Trophoblast cell (in vitro differentiated cells and primary cell): Measurements from ENCODE around the gene GRIK4.

Experiments used
- DNase-seq, 2 donors: peaks; one replicate each; pipeline ENCODE4 v3.0.0-alpha.2; 2016
- H2AFZ ChIP-seq: 2 replicates; pipeline ENCODE4 v1.6.1; 2013; ENCODE audit warnings: low read length, moderate library complexity, mild to moderate bottlenecking; ENCODE audit not compliant: insufficient read depth, poor library complexity
- H2AK5ac ChIP-seq: 2 replicates; pipeline ENCODE4 v1.6.1; 2013; ENCODE audit warnings: mild to moderate bottlenecking, low read length
- H2BK120ac ChIP-seq: 2 replicates; pipeline ENCODE4 v1.6.1; 2013; ENCODE audit warnings: low read length, mild to moderate bottlenecking, moderate library complexity; ENCODE audit not compliant: insufficient read depth, poor library complexity
- H2BK12ac ChIP-seq: 2 replicates; pipeline ENCODE4 v1.6.1; 2013; ENCODE audit warnings: mild to moderate bottlenecking, low read length, moderate library complexity
- H2BK5ac ChIP-seq: 2 replicates; pipeline ENCODE4 v1.6.1; 2013; ENCODE audit warnings: low read length, low read depth, moderate library complexity, mild to moderate bottlenecking; ENCODE audit not compliant: poor library complexity
- H3K14ac ChIP-seq: 2 replicates; pipeline ENCODE4 v1.6.1; 2013; ENCODE audit warnings: mild to moderate bottlenecking, low read length
- H3K18ac ChIP-seq: 2 replicates; pipeline ENCODE4 v1.6.1; 2013; ENCODE audit warnings: mild to moderate bottlenecking, low read length
- H3K23ac ChIP-seq: 2 replicates; pipeline ENCODE4 v1.6.1; 2013; ENCODE audit warnings: low read length
- H3K27ac ChIP-seq: 2 replicates; pipeline ENCODE4 v1.5.1; 2013; ENCODE audit warnings: low read depth, mild to moderate bottlenecking, inconsistent platforms, low read length, moderate library complexity
- H3K27me3 ChIP-seq: 2 replicates; pipeline ENCODE4 v1.6.1; 2013; ENCODE audit warnings: inconsistent platforms, mild to moderate bottlenecking, low read length, moderate library complexity; ENCODE audit not compliant: insufficient read depth
- H3K36me3 ChIP-seq, 2 experiments: 1 replicate in 1 of 2; 2 replicates in 1 of 2; pipeline ENCODE4 v1.6.1; 2013; ENCODE audit warnings: low read length in 2 of 2, mild to moderate bottlenecking in 2 of 2, moderate library complexity in 1 of 2; ENCODE audit not compliant: insufficient read depth in 2 of 2, control insufficient read depth in 1 of 2
- H3K4ac ChIP-seq: 2 replicates; pipeline ENCODE4 v1.6.1; 2013; ENCODE audit warnings: low read depth, mild to moderate bottlenecking, low read length, moderate library complexity
- H3K4me1 ChIP-seq, 2 experiments: 1 replicate in 1 of 2; 2 replicates in 1 of 2; pipeline ENCODE4 v1.6.1; 2013; ENCODE audit warnings: low read length in 2 of 2, mild to moderate bottlenecking in 2 of 2, moderate library complexity in 1 of 2; ENCODE audit not compliant: insufficient read depth in 2 of 2, control insufficient read depth in 1 of 2
- H3K4me2 ChIP-seq: 2 replicates; pipeline ENCODE4 v1.6.1; 2013; ENCODE audit warnings: inconsistent platforms, mild to moderate bottlenecking, low read length, moderate library complexity
- H3K4me3 ChIP-seq: 2 replicates; pipeline ENCODE4 v1.5.1; 2013; ENCODE audit warnings: mild to moderate bottlenecking, low read depth, low read length, inconsistent platforms
- H3K79me1 ChIP-seq: one replicate; pipeline ENCODE4 v1.6.1; 2013; ENCODE audit warnings: low read length
- H3K79me2 ChIP-seq: 2 replicates; pipeline ENCODE4 v1.6.1; 2013; ENCODE audit warnings: low read length, mild to moderate bottlenecking; ENCODE audit not compliant: control insufficient read depth, insufficient read depth, poor library complexity
- H3K9ac ChIP-seq: 2 replicates; pipeline ENCODE4 v1.6.1; 2013; ENCODE audit warnings: mild to moderate bottlenecking, low read length
- H3K9me3 ChIP-seq: 2 replicates; pipeline ENCODE4 v1.6.1; 2013; ENCODE audit warnings: low read depth, mild to moderate bottlenecking, control low read depth, inconsistent platforms, low read length; ENCODE audit not compliant: insufficient read depth
- H4K12ac ChIP-seq: 2 replicates; pipeline ENCODE4 v1.6.1; 2013; ENCODE audit warnings: low read depth, mild to moderate bottlenecking, low read length, moderate library complexity
- H4K8ac ChIP-seq: 2 replicates; pipeline ENCODE4 v1.6.1; 2013; ENCODE audit warnings: low read depth, mild to moderate bottlenecking, low read length, moderate library complexity
- H4K91ac ChIP-seq: one replicate; pipeline ENCODE4 v1.6.1; 2013; ENCODE audit warnings: low read depth, mild to moderate bottlenecking, low read length, moderate library complexity
- WGBS: extraction: QIAGEN DNeasy Blood & Tissue Kit; methylation state at CpG from one replicate; pipeline ENCODE4 v1.1.7; 2013; ENCODE audit warnings: missing lambda C conversion rate; ENCODE audit not compliant: insufficient read length, insufficient coverage; ENCODE audit errors: extremely low coverage; 5-methylcytosine and 5-hydroxymethylcytosine counted together

The GRIK4 gene

GRCh38 chr11:120842195-120842594 is 330.6 kb downstream of the GRIK4 start:
- DNase-seq, result no peak
- no peak overlapping the region for H3K27ac ChIP-seq
- H2AK5ac ChIP-seq, result no peak overlapping the region
- H3K36me3 ChIP-seq, result no peaks in the 10 kb centered on the region
- no peaks in the 10 kb centered on the region for H3K4me1 ChIP-seq
- no peak overlapping the region for H2BK120ac ChIP-seq
- WGBS, result no CpG with 5 or more reads among the region's 1 CpG
- no peak overlapping the region for H2BK5ac ChIP-seq
- H2AFZ ChIP-seq, result no peak overlapping the region
- no peak overlapping the region for H3K4me2 ChIP-seq
- H3K14ac ChIP-seq, result no peak overlapping the region
- peaks cover 4% of the 10 kb centered on the region for H3K9me3 ChIP-seq
- H3K4ac ChIP-seq, result no peak overlapping the region
- H3K4me3 ChIP-seq, result no peak overlapping the region
- H4K8ac ChIP-seq, result no peak overlapping the region
- H3K23ac ChIP-seq, result no peak overlapping the region
- H3K79me2 ChIP-seq, result no peaks in the 10 kb centered on the region
- no peak overlapping the region for H3K9ac ChIP-seq
- no peak overlapping the region for H4K12ac ChIP-seq
- H3K79me1 ChIP-seq, result no peaks in the 10 kb centered on the region
- no peaks in the 10 kb centered on the region for H3K27me3 ChIP-seq
- no peak overlapping the region for H2BK12ac ChIP-seq
- H4K91ac ChIP-seq, result no peak overlapping the region
- H3K18ac ChIP-seq, result no peak overlapping the region

DNA sequence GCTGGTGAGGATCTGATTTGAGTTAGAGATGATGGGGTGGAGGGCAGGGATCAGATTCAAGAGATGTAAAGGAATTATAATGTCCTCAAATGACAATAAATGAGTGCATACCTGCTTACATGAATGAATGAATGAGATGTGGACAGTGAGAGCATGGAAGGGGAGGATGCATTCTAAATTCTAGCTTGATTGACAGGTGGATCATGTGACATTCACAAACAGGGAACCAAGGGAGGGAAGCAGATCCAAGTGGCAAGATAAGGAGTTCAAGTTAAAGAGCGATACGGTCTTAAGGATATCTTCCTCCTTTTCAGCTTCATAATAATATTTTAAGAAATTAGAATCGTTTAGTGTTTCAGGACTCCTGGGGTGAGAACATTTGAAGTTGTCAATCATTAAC is 341.9 kb downstream of the GRIK4 start:
- Histone ChIP-seq H4K12ac (no peak overlapping the region), H3K14ac (no peak overlapping the region), H2AK5ac (no peak overlapping the region), H3K79me2 (no peaks in the 10 kb centered on the region), H4K91ac (no peak overlapping the region), H4K8ac (no peak overlapping the region), H3K4ac (no peak overlapping the region), H3K79me1 (no peaks in the 10 kb centered on the region), H3K27me3 (no peaks in the 10 kb centered on the region), H2AFZ (no peak overlapping the region), H3K27ac (no peak overlapping the region), H3K4me1 (no peaks in the 10 kb centered on the region), H2BK5ac (no peak overlapping the region), H3K9me3 (no peaks in the 10 kb centered on the region), H3K36me3 (no peaks in the 10 kb centered on the region), H2BK12ac (no peak overlapping the region), H3K4me2 (no peak overlapping the region), H3K23ac (no peak overlapping the region), H3K9ac (no peak overlapping the region), H3K4me3 (no peak overlapping the region), H3K18ac (no peak overlapping the region), H2BK120ac (no peak overlapping the region)
- WGBS, result no CpG with 5 or more reads among the region's 3 CpGs
- no peak for DNase-seq

DNA sequence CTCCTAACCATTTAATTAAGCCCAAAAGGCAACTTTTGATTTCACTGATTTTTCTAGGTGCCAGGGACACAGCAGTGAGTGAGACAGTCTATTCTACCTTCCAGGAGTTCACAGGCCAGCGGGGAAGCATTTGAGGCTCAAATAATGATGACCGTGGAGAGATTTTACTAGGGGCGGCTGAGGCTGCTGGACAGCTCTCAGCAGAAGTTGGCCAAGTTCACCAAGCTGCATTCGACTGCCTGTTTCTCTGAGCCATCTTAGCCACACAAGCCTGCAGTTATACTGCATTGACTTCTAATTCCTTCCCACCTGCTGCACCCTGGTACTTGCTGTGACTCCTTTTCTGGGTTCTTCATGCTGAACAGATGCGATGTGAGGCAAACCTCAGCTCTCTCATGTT is 343.4 kb downstream of the GRIK4 start:
- Histone ChIP-seq H3K27me3 (no peaks in the 10 kb centered on the region), H3K79me1 (no peaks in the 10 kb centered on the region), H2AFZ (no peak overlapping the region), H3K79me2 (no peaks in the 10 kb centered on the region), H2BK120ac (no peak overlapping the region), H2AK5ac (no peak overlapping the region), H3K4me3 (no peak overlapping the region), H3K36me3 (no peaks in the 10 kb centered on the region), H3K4me1 (no peaks in the 10 kb centered on the region), H3K23ac (no peak overlapping the region), H3K4me2 (no peak overlapping the region), H2BK12ac (no peak overlapping the region), H3K9me3 (no peaks in the 10 kb centered on the region), H4K91ac (no peak overlapping the region), H3K9ac (no peak overlapping the region), H3K14ac (no peak overlapping the region), H4K12ac (no peak overlapping the region), H3K4ac (no peak overlapping the region), H2BK5ac (no peak overlapping the region), H3K18ac (no peak overlapping the region), H4K8ac (no peak overlapping the region), H3K27ac (no peak overlapping the region)
- WGBS, result no CpG with 5 or more reads among the region's 5 CpGs
- no peak for DNase-seq

GRCh38 chr11:120857508-120857907 is 346.0 kb downstream of the GRIK4 start:
- H3K4me1 ChIP-seq, result no peaks in the 10 kb centered on the region
- H2BK120ac ChIP-seq, result no peak overlapping the region
- DNase-seq, result no peak
- no peak overlapping the region for H2AK5ac ChIP-seq
- no peak overlapping the region for H4K12ac ChIP-seq
- no peak overlapping the region for H3K18ac ChIP-seq
- no peaks in the 10 kb centered on the region for H3K79me2 ChIP-seq
- no peak overlapping the region for H3K14ac ChIP-seq
- H2BK5ac ChIP-seq, result no peak overlapping the region
- H4K8ac ChIP-seq, result no peak overlapping the region
- no peak overlapping the region for H3K4me3 ChIP-seq
- H4K91ac ChIP-seq, result no peak overlapping the region
- no peak overlapping the region for H3K27ac ChIP-seq
- H2BK12ac ChIP-seq, result no peak overlapping the region
- no peak overlapping the region for H2AFZ ChIP-seq
- H3K9ac ChIP-seq, result no peak overlapping the region
- no peaks in the 10 kb centered on the region for H3K27me3 ChIP-seq
- H3K23ac ChIP-seq, result no peak overlapping the region
- no peaks in the 10 kb centered on the region for H3K9me3 ChIP-seq
- WGBS, result no CpG with 5 or more reads among the region's 1 CpG
- H3K4me2 ChIP-seq, result no peak overlapping the region
- H3K79me1 ChIP-seq, result no peaks in the 10 kb centered on the region
- no peak overlapping the region for H3K4ac ChIP-seq
- H3K36me3 ChIP-seq, result no peaks in the 10 kb centered on the region
